Measurements from ENCODE around the gene STAMBPL1. TPM values are rescaled to one million over a fixed set of nuclear protein-coding genes. Genes with fewer than 3 reads are reported as not detected.

The STAMBPL1 gene
- polyA plus RNA-seq, 1 experiment: 23.1 TPM

DNA sequence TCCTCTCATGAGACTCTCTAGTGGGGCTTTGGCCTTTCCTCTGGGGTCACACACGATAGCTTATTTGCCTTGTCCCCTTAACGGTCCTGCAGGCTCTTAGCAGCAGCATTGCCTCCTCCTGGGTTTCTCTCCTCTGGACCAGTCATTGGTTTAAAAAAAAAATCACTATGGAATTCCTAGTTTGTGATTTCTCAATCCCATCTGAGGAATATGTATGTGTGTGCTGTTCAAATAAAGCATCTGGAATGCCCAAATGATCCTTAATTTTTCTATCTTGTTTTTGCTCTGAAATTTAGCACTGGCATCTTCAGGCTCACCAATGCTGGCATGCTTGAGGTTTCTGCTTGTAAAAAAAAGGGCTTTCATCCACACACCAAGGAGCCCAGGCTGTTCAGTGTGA, 42.0 kb downstream of the STAMBPL1 start:
- no peaks in the 10 kb centered on the region for H3K27me3 ChIP-seq (ENCODE audit: control insufficient read depth, insufficient read depth, low read length)
- no peak for DNase-seq (ENCODE audit: low read depth)
- CTCF ChIA-PET: interaction anchor here (1.5 to 1.9 kb wide), 2 partner anchors 11 to 85 kb away, joined by 5 to 9 read pairs; no protein-coding TSS in a partner anchor
- no peak overlapping the region for H3K4me3 ChIP-seq (ENCODE audit: low read depth, low read length)
- 0 out of 2 replicates have a peak, but pooled peaks cover 1% of the 10 kb centered on the region for H3K36me3 ChIP-seq (ENCODE audit: control insufficient read depth, insufficient read depth, low read length)
- POLR2A ChIA-PET: no interaction called here
- TF ChIP-seq, protein P1, sequence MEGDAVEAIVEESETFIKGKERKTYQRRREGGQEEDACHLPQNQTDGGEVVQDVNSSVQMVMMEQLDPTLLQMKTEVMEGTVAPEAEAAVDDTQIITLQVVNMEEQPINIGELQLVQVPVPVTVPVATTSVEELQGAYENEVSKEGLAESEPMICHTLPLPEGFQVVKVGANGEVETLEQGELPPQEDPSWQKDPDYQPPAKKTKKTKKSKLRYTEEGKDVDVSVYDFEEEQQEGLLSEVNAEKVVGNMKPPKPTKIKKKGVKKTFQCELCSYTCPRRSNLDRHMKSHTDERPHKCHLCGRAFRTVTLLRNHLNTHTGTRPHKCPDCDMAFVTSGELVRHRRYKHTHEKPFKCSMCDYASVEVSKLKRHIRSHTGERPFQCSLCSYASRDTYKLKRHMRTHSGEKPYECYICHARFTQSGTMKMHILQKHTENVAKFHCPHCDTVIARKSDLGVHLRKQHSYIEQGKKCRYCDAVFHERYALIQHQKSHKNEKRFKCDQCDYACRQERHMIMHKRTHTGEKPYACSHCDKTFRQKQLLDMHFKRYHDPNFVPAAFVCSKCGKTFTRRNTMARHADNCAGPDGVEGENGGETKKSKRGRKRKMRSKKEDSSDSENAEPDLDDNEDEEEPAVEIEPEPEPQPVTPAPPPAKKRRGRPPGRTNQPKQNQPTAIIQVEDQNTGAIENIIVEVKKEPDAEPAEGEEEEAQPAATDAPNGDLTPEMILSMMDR (IDR thresholded peaks at IDR 0.05; ENCODE audit: insufficient read depth, low read depth, low read length): no peak

DNA sequence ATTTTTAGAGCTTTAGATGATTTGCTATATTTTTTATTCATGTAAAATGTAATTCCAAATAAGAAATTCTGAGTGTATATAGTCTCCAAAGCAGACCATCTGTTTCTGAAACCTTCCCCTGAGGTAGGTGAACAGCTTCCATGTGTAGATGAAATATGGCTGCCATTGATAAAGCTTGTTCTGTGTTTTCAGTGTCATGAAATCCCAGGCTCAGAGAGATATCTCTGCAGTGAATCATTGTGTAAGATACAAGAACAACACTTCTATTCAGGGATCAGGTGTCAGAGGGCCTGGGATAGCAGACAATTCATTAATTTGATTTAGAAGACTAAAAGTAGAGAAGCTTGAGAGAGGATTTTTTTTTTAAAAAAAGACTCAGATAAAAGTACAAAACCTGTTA, 43.5 kb downstream of the STAMBPL1 start:
- POLR2A ChIA-PET: no interaction called here
- Histone ChIP-seq H3K27me3 (ENCODE audit: control insufficient read depth, insufficient read depth, low read length) (no peaks in the 10 kb centered on the region), H3K36me3 (ENCODE audit: control insufficient read depth, insufficient read depth, low read length) (0 out of 2 replicates have a peak, but pooled peaks cover 1% of the 10 kb centered on the region), H3K4me3 (ENCODE audit: low read depth, low read length) (no peak overlapping the region)
- DNase-seq (ENCODE audit: low read depth): no peak
- TF ChIP-seq, protein P1 (IDR thresholded peaks at IDR 0.05; ENCODE audit: insufficient read depth, low read depth, low read length): no peak
- CTCF ChIA-PET: interaction anchor here (1.0 to 16.2 kb wide), 4 partner anchors 9 to 84 kb away, joined by 3 to 512 read pairs (median 9); no protein-coding TSS in a partner anchor

- Histone ChIP-seq H3K4me3 (ENCODE audit: low read depth, low read length) (no peak overlapping the region), H3K27me3 (ENCODE audit: control insufficient read depth, insufficient read depth, low read length) (no peaks in the 10 kb centered on the region), H3K36me3 (ENCODE audit: control insufficient read depth, insufficient read depth, low read length) (0 out of 2 replicates have a peak, but pooled peaks cover 1% of the 10 kb centered on the region)
- DNase-seq (ENCODE audit: low read depth): peak; percentile 89
- POLR2A ChIA-PET: no interaction called here
- TF ChIP-seq, protein P1 (IDR thresholded peaks at IDR 0.05; ENCODE audit: insufficient read depth, low read depth, low read length): no peak
- CTCF ChIA-PET: interaction anchor here (1.3 to 16.2 kb wide), 2 partner anchors 65 to 87 kb away, joined by 3 to 512 read pairs; no protein-coding TSS in a partner anchor
These were observed 46.7 kb downstream of the STAMBPL1 start for GRCh38 chr10:88926566-88927415.

DNA sequence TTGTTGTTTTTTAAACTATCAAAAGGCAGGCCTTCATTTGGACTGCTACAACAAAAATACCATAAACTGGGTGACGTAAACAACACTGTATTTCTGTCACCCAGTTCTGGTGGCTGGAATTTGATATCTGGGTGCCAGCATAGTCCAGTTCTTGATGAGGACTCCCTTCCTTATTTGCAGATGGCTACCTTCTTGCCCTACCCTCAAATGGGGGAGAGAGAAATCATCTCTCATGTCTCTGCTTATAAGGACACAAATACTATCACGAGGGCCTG, 47.3 kb downstream of the STAMBPL1 start:
- POLR2A ChIA-PET: no interaction called here
- TF ChIP-seq, protein P1 (IDR thresholded peaks at IDR 0.05; ENCODE audit: insufficient read depth, low read depth, low read length): no peak
- H3K4me3 ChIP-seq (ENCODE audit: low read depth, low read length): no peak overlapping the region
- H3K36me3 ChIP-seq (ENCODE audit: control insufficient read depth, insufficient read depth, low read length): 0 out of 2 replicates have a peak, but pooled peaks cover 1% of the 10 kb centered on the region
- no peaks in the 10 kb centered on the region for H3K27me3 ChIP-seq (ENCODE audit: control insufficient read depth, insufficient read depth, low read length)
- DNase-seq (ENCODE audit: low read depth): no peak
- CTCF ChIA-PET: interaction anchor here (1.3 to 16.2 kb wide), 2 partner anchors 64 to 88 kb away, joined by 3 to 512 read pairs; no protein-coding TSS in a partner anchor

- TF ChIP-seq, protein P1 (IDR thresholded peaks at IDR 0.05; ENCODE audit: insufficient read depth, low read depth, low read length): no peak
- Histone ChIP-seq H3K36me3 (ENCODE audit: control insufficient read depth, insufficient read depth, low read length) (0 out of 2 replicates have a peak, but pooled peaks cover 1% of the 10 kb centered on the region), H3K27me3 (ENCODE audit: control insufficient read depth, insufficient read depth, low read length) (no peaks in the 10 kb centered on the region), H3K4me3 (ENCODE audit: low read depth, low read length) (no peak overlapping the region)
- ChIA-PET POLR2A (no interaction called here), CTCF (interaction anchor here (0.9 to 16.2 kb wide), 2 partner anchors 89 to 100 kb away, joined by 3 to 512 read pairs; no protein-coding TSS in a partner anchor)
- no peak for DNase-seq (ENCODE audit: low read depth)
These were observed 48.2 kb downstream of the STAMBPL1 start for GRCh38 chr10:88928254-88928653.

Data from BJ (cell line).